T47D (cell line): ENCODE measurements around the gene KRTAP5-6.
"Not testable (repeated sequence)": the region's sequence is repeated elsewhere in the genome, so short reads cannot be mapped to it uniquely, and the experiment has no call there.

ENCODE experiments used
- DNase-seq, 2 experiments: peaks; one replicate each; pipeline versions ENCODE4 v3.0.0 to v3.0.0-alpha.2; 2011 to 2012; ENCODE audit warnings: low read depth in 1 of 2, low spot score in 1 of 2
- JUND ChIP-seq: IDR thresholded peaks from 2 replicates; pipeline ENCODE4 v1.6.1; 2012; ENCODE audit warnings: low read depth
- in situ Hi-C: cut with HindIII; loops from 2 replicates; pipeline ENCODE4 v1.10.0; 2016; ENCODE audit warnings: low sequenced_read_pairs, low pct_unique_long_range_greater_than_20kb

KRTAP5-6 gene

GRCh38 chr11:1682225-1682905 lies 14.6 kb upstream of the KRTAP5-6 start:
- no peak for TF ChIP-seq JUND
- in situ Hi-C loops: no loop called here
- no peak for DNase-seq

- DNase-seq: not testable (repeated sequence)
Measured at GRCh38 chr11:1683216-1683615, 13.8 kb upstream of the KRTAP5-6 start.

GRCh38 chr11:1683904-1684572 lies 13.0 kb upstream of the KRTAP5-6 start:
- DNase-seq, in situ Hi-C loops: not testable (repeated sequence)

More at GRCh38 chr11:1683216-1683615, 13.8 kb upstream of the KRTAP5-6 start:
- in situ Hi-C loops: not testable (repeated sequence)

DNA sequence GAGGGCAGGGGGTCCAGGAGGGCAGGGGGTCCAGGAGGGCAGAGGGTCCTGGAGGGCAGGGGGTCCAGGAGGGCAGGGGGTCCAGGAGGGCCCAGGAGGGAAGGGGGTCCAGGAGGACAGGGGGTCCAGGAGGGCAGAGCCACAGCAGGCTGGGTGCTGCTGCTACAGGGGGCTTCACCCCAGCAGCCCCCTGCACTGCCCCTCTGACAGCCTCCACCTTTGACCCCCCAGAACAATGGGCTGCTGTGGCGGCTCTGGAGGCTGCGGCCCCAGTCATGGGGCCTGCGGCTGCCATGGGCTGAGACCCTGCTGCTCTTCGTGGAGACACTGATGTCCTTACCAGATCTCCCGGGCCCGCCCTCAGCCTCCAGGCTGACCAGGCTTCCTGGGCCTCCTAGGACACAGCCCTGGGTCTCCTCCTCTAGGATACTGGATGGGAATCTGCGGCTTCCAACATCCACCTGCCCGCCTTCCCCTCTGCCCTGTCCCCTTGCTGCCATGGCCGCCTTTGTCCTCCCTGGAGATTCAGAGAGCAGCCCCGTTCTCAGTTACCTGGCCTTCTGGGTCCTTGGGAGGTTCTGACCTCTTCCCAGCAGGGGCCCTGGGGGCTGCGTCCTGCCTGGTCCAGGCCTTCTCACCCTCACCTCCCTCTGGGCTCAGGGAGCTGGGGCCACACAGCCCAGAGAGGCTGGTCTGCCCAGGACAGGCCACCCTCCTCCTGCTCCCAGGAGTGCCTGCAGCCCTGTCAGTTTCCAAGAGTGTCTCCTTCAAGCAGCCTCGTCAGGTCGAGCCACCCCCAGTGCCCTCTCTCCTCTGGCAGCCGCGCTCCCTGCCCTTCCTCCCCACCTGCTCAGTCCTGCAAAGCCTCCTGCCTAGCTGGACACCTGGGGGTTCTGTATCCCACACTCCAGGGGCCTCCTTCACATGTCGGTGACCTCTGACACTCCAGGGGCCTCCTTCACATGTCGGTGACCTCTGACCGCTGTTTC lies 11.8 kb upstream of the KRTAP5-6 start:
- DNase-seq, in situ Hi-C loops: not testable (repeated sequence)

- DNase-seq, in situ Hi-C loops: not testable (repeated sequence)
Measured at GRCh38 chr11:1686220-1686619, 10.8 kb upstream of the KRTAP5-6 start.

DNA sequence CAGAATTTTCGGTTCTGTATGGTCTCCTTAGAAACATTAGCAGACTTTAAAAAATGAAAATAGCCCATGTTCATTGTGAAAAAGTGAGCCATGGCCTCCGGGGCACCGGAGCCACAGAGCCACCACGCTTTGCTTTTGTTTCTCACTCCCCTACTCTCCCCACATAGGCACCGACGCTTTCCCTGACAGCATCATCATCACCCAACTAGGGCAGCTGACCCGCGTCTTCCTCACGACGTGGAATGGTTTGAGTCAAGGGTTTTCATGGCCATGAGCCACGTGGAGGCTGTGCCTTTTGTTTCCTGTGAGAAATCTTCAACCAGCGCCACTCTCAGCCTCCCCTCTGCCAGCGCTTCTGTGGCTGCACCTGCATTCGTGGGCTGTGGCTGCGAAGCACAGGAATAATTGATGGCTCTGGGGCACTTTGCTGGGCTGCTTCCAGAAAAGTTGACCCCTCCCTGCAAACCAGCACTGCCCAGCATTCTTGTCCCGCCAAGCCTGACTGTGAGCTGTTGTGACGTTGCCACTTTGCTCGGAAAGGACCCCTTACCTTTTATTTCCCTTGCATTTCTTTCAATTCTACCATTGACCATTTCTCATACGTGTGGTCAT lies 8.6 kb upstream of the KRTAP5-6 start:
- in situ Hi-C loops: not testable (repeated sequence)

GRCh38 chr11:1689250-1690166 lies 7.5 kb upstream of the KRTAP5-6 start:
- in situ Hi-C loops, DNase-seq: not testable (repeated sequence)

More for the DNA sequence above, 8.6 kb upstream of the KRTAP5-6 start:
- not testable (repeated sequence) for DNase-seq

DNA sequence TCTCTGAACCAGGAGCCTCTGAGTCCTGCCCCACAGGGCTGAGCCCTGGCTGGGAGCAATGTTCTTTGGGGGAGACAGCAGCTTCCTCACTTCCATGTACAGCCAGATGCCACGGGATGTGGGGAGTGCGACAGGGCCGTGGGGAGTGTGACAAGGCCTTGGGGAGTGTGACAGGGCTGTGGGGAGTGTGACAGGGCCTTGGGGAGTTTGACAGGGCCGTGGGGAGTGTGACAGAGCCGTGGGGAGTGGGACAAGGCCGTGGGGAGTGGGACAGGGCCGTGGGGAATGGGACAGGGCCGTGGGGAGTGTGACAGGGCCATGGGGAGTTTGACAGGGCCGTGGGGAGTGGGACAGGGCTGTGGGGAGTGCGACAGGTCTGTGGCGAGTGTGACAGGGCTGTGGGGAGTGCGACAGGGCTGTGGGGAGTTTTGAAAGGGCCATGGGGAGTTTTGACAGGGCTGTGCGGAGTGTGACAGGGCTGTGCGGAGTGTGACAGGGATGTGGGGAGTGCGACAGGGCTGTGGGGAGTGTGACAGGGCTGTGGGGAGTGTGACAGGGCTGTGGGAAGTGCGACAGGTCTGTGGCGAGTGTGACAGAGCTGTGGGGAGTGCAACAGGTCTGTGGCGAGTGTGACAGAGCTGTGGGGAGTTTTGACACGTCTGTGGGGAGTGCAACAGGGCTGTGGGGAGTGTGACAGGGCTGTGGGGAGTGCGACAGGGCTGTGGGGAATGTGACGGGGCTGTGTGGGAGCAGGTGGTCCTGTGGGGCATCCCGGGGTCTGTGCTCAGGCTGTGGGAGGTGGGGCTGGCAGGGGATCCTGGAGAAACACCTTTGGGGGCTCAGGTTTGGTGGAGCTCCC lies 6.6 kb upstream of the KRTAP5-6 start:
- DNase-seq: no peak
- TF ChIP-seq JUND: no peak
- in situ Hi-C loops: no loop called here

GRCh38 chr11:1691026-1691877 lies 5.7 kb upstream of the KRTAP5-6 start:
- in situ Hi-C loops: no loop called here
- DNase-seq: no peak
- no peak for TF ChIP-seq JUND
